Adipose tissue (tissue), 3 donors: ENCODE results near the gene RASSF5. TPM values are rescaled to one million over a fixed set of nuclear protein-coding genes. Genes with fewer than 3 reads are reported as not detected.

Experiments
- H3K27ac ChIP-seq: one replicate; pipeline ENCODE4 v1.5.1; 2013; ENCODE audit warnings: low read depth, low read length
- WGBS, 3 donors: extraction: QIAGEN DNeasy Blood & Tissue Kit; methylation state at CpG; one replicate each; pipeline ENCODE4 v1.1.7; 2013; 5-methylcytosine and 5-hydroxymethylcytosine counted together
- polyA plus RNA-seq, 3 donors: library from polyadenylated mRNA; stranded (reverse); fragments of 200-250 nt; gene quantifications; one replicate each; pipeline ENCODE4 v1.2.3, GENCODE V29; 2013
- donor health status: healthy with polysubstance abuse.
- donor health status: Bipolar disorder and iron deficiency.
- donor health status: healthy.

Gene RASSF5
- polyA plus RNA-seq, 3 donors: 6.1 to 7.4 (median 6.9) TPM

DNA sequence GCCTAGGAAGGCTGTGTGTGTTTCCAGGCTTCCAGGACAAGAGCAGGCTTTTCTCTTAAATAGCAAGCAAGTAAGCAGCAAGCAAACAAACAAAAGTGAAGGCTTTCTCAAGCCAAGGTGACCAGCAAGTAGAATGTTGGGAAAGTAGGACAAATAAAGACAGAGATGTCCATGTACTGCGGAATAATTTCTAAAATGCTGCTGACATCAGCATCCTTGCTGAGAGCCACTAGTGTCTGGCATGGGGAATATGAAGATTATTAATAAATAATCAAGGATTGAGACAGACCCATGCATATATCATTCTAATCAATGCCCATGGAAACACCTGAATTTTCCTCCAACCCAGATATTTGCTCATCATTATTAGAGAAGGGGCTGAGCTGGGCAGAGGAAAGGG, 121.6 kb downstream of the RASSF5 start:
- 0 to 59% (median 0%) methylated on average over 1 of the region's 1 CpG for WGBS, 3 donors

DNA sequence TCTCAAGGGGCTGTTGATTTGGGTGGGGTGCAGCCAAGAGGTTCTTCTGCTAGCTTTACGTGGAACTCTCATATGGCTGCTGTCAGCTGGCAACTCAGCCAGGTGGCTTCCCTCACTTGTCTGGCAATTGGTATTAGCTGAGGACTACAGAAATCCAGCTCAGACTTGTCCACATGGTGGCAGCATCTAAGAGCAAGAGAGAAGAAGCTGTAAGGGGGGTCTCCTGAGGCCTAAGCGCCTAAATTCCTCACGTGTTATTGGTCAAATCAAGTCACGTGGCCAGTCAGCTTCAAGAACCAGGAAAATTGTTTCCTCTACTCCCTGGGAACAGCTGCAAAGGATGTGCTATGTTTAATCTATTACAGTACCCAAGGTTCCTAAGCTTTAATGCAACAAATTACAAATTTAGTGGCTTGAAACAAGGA, 123.8 kb downstream of the RASSF5 start:
- WGBS, 3 donors: 16 to 26% (median 22%) methylated on average over 4 of the region's 4 CpGs
- H3K27ac ChIP-seq: no peak overlapping the region

More for the DNA sequence above, 121.6 kb downstream of the RASSF5 start:
- H3K27ac ChIP-seq: no peak overlapping the region

DNA sequence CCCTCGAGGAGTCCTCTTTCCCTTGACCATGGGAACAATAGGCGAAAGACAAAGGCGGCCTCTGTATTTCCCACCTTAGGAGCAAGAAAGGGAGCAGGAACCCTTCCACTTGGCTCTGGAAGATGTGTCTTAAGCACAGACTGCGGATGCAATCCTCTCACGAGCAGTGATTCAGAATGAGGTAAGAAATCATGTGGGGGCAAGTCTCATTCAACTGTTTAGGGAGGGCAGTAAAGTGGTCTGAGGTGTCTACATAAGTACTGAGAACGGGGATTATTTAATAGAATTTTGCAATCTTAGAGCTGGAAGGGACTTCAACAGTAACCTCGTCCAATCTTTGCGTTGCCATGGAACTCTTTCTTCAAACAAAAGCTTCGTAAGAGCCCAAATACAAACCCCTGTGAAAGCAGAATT, 126.4 kb downstream of the RASSF5 start:
- 45 to 54% (median 50%) methylated on average over 9 of the region's 9 CpGs for WGBS, 3 donors
- H3K27ac ChIP-seq: no peak overlapping the region

DNA sequence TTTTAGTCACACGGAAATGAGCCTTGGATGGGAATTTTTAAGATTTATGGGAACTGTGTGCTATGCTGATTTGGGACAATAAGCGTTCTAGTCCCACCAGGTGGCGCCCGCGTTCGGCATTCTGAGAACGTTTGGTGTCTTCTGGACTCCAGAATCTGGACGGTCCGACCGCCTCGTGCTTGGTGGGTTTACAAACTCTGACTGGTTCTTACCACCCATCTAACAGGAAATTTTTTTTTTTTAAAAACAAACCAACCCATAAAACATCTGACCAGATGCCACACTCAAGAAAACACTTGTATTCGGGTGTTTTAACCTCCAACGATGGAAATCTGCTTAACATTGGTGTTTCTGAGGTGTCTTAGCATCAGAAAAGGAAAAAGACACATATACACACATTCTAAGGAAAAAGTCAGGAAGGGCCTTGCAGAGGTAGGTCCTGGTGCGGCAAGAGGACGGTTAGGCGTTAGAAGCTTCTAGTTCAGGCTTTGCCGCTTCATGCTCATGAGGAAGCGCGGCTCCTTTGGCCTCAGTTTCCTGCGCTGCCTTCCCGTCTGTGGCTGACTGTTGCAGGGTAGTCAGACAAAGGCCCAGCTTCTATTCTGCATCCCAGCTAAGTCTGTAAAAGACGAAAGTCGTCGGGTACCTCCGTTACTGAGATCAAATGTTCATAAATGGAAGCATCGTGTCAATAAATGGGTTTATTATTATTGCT, 127.2 kb downstream of the RASSF5 start:
- peak overlapping the region; percentile 42 for H3K27ac ChIP-seq
- 7 to 13% (median 8%) methylated on average over 26 of the region's 26 CpGs for WGBS, 3 donors

DNA sequence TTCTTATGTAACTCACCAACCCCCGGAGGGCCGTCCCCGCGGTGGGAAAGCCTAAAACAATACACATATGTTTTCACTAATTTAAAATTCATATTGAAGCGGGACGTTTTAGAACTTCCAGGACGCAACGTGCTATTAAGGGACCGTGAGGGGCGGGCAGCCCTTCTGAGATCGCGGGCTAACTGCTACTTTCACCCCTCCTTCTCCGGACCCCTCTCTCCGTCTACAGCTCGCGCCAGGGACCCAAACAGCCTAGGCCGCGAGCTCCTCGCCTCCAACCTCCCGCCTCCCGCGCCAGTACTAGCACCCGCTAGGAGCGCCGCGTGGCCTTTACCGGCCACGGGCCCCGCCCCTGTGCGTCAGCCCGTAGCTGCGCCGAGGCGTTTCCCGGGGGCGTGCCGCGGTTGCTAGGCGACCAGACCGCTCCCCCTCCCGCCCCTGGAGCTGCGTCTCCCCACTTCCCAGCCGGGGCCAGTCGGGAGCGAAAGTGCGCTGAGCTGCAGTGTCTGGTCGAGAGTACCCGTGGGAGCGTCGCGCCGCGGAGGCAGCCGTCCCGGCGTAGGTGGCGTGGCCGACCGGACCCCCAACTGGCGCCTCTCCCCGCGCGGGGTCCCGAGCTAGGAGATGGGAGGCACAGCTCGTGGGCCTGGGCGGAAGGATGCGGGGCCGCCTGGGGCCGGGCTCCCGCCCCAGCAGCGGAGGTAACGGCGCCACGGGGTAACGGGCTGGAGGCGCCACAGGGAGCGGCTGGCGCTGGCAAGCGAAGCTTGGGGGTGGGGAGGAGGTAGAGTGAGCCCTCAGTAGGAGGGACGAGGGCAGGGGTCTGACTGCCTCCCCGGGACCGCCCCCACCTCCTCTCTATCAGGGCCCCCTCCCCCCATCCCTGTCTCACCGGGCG, 128.0 kb downstream of the RASSF5 start, which contains the start of gene DYRK3:
DYRK3 (plus strand) TSS at position 457 of the 898 bp plus-strand sequence; CDS start at position 625, 168 bp downstream.
- H3K27ac ChIP-seq: peak within 1 kb of the TSS; percentile 55
- WGBS, 3 donors: 0 to 1% (median 0%) methylated on average over 73 to 84 of the region's 84 CpGs

DNA sequence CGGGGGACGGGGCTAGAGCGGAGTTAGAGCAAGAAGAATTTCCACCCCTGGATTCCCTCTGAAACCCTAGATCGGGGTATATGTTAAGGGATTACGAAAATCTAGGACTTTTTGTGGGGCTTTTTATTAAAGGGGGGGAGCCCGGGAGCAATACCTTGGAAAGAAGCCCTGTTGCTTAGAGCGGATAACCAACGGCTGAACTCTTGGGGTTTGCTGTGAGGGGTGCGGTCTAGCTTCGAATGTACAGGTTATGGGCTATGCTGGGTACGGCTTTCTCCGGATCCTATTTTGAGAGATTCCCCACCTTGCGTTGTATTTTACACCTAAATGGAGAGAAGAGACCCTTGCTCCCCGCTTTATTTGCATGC, 128.6 kb downstream of the RASSF5 start:
- 3 to 4% (median 3%) methylated on average over 14 of the region's 14 CpGs for WGBS, 3 donors
- H3K27ac ChIP-seq: peak overlapping the region; percentile 55

DNA sequence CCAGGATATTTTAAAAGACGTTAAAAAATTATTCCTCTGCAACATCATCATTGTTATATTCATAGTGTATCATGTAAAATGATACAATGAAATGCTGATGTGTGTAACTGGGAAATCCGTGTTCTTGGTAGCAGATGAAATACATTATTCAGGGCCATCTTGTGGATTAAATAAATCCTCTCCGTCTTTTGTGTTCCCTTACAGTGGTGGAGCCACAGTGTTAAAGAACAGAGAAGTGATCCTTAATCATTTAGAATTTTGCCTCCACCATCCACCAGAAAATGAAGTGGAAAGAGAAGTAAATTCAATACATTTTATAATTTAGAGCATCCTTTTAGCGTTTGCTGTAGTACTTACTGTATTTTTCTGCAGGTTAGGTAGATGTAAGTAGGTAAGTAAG, 129.3 kb downstream of the RASSF5 start:
- H3K27ac ChIP-seq: no peak overlapping the region
- 42 to 58% (median 49%) methylated on average over 4 of the region's 4 CpGs for WGBS, 3 donors

DNA sequence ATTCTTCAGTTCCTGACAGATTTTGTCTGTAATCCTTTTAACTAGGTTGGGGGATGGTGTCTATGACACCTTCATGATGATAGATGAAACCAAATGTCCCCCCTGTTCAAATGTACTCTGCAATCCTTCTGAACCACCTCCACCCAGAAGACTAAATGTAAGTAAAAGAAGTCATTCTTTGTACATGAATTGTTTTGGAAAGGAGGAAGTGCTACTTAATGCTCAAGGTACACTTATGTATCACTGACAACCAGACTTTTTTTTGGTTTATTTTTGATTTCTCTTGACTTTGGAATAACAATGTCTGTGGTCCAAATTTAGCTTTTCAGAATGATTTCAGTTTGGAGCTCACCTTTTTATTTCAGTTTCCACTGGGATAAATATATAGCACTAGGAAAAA, 130.3 kb downstream of the RASSF5 start:
- no peak overlapping the region for H3K27ac ChIP-seq

Other genes starting within 250 kb of the RASSF5 start
- gene IKBKE, start 37.1 kb upstream of the RASSF5 start, polyA plus RNA-seq: 1 to 10 TPM; 2.0 to 2.8 (median 2.5) TPM
- gene EIF2D, start 104.9 kb downstream of the RASSF5 start, polyA plus RNA-seq: 10 to 100 TPM; 29.5 to 57.5 (median 42.1) TPM
- gene DYRK3, start 128.0 kb downstream of the RASSF5 start, polyA plus RNA-seq: 10 to 100 TPM in 1 of 3 donors, 1 to 10 TPM in 2; 2.2 to 12.3 (median 7.6) TPM
- gene MAPKAPK2, start 177.4 kb downstream of the RASSF5 start, polyA plus RNA-seq: 10 to 100 TPM; 24.3 to 69.4 (median 64.1) TPM